G401 (cell line): ENCODE measurements around the gene RPS14. TPM values are rescaled to one million over a fixed set of nuclear protein-coding genes. Genes with fewer than 3 reads are reported as not detected.
"Not testable (repeated sequence)": the region's sequence is repeated elsewhere in the genome, so short reads cannot be mapped to it uniquely, and the experiment has no call there.

Experiments used
- DNase-seq: peaks from one replicate; pipeline ENCODE4 v3.0.0-alpha.2; 2015; ENCODE audit warnings: low spot score
- in situ Hi-C: cut with HindIII; loops from 2 replicates; pipeline ENCODE4 v1.10.0; 2016; ENCODE audit warnings: low sequenced_read_pairs, mixed read lengths
- total RNA-seq: library from RNA; depleted of rRNA; stranded (reverse); fragments of >200 nt; shearing (Covaris generic); gene quantifications from 2 replicates; pipeline ENCODE4 v1.2.3, GENCODE V29; 2014

Gene RPS14
- total RNA-seq, 1 experiment from 2014 or later: 3,973 TPM

DNA sequence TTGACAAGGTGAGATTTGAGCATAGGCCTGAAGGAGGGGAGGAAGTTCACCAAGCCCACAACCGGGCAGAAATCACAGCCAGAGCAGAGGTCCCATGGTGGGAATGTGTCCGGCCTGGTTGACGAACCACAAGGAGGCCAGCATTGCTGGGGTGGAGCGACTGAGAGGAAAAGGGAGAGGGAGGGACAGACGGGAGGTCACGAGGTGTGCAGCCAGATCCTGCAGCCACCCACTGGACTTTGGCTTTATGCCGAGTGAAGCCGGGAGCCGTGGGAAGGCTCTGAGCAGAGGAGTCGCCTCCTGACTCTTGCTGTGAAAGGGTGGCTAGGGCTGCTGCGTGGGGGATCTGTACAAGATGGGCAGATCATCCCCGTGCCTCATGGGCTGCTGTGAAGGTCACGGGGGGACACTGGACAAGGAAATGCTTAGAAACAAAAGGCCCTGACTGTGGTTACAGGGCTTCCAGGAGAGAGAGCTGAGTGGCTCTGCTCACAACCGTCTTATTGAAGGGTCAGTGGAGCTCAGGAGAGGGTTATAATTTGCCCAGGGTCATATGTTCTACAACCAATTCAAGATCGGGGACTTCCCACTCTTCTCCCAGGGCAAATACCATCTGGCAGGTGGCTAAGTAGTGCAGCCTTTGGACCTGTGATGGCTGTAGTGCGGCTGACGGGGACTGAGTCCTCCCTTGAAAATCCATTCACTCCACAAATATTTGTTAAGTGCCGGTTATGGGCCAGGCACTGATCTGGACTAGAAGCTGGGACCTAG, 21.2 kb downstream of the RPS14 start:
- in situ Hi-C loops: no loop called here
- DNase-seq: peak; percentile 49

DNA sequence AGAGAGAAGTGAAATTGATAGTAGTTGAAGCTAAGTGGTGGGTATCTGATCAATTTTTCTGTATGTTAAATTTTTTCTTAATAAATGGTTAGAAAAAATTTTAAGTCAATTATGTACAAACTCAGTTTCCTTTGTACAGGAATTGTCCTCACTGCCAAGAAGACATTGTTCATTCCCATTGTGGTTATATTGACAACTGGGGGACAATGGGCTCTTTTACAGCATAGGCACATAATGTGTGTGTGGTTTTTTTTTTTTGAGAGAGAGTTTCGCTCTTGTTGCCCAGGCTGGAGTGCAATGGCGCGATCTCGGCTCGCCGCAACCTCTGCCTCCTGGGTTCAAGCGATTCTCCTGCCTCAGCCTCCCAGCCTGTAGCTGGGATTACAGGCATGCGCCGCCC, 23.4 kb downstream of the RPS14 start:
- DNase-seq, in situ Hi-C loops: not testable (repeated sequence)

DNA sequence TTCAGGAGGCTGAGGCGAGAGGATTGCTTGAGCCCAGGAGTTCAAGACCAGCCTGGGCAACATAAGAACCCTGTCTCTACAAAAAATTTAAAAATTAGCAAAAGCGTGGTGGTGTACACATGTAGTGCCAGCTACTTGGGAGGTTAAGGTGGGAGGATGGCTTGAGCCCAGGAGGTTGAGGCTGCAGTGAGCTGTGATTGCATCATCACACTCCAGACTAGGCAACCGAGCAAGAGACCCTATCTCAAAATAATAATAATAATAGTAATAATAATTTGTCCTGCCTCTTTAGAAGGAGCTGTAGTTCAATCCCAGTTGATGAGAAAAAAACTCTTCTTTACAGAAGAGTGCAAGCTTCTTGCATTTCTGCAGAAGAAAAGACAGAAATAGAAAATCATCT, 26.8 kb downstream of the RPS14 start:
- in situ Hi-C loops: no loop called here
- DNase-seq: no peak

DNA sequence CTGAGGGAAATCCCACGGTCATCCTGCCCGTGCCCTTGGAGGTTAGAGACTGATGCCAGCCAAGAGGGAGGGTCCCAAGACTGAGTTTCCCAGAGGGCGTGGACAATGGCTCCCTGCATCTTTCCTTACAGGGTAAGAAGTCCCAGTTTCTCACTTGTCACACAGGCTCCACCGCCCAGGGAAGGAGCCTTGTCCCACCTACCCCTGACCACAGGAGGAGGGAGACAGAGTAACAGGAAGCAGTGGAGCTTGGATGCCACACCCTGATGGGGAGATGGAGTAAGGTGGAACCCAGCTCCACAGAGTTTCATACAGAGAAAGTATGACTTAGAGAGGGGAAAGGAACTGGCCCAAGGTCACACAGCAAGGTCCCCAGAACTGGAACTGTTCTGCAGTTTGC, 27.5 kb downstream of the RPS14 start:
- in situ Hi-C loops: no loop called here
- DNase-seq: no peak

DNA sequence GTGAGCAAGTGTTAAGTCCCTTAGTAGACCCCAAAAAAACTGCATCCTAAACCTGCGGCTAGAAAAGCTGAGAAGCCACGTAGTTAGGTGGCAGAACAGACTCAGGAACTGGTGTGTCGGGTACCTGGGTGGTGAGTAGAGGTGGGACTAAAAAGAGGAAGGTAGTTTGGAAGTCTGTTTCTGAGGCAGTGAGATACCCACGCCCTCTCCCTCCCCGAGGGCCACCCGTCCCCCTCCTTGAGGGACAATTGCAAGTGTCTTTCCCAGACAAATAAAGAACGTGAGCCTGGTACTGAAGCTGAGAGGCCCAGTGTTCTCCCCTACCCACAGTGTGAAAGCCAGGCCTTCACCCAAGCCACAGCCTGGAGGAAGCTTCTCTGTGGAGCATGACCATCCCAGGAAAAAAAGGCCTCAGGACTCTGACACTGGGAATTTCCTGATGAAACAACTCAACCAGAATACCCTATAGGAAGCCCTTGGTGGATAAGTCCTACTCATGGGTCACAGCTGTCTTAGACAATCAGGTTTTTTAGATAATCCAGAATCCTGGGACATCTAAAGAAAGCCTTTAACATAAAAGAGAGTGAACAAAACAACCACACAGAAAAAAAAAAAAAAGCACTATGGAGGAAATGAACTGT, 29.8 kb downstream of the RPS14 start:
- in situ Hi-C loops: no loop called here
- no peak for DNase-seq

DNA sequence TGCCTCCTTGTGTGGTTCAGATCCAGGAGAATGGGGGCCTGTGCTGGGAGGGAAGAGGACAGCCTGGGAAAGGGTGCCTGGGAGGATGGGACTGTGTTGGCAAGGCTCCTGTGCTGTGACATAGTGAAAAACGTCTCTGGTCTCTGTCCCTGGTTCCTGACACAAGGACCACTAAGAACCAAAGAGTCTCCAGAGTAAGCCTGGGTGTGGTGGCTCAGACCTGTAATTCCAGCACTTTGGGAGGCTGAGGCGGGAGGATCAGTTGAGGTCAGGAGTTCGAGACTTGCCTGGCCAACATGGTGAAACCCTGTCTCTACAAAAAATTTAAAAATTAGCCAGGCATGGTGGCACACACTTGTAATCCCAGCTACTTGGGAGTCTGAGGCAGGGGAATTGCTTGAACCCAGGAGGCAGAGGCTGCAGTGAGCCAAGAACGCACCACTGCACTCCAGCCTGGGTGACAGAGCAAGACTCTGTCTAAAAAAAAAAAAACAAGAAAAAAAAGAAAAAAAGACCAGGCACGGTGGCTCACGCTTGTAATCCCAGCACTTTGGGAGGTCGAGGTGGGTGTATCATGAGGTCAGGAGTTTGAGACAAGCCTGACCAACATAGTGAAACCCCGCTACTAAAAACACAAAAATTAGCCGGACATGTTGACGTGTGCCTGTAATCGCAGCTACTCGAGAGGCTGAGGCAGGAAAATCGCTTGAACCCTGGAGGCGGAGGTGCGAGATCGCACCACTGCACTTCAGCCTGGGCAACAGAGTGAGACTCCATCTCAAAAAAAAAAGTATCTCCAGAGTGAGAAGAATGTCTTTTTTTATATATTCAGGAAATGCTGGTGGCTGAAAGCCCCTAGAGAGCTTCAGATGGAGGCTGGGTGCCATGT, 35.4 kb downstream of the RPS14 start:
- DNase-seq, in situ Hi-C loops: not testable (repeated sequence)

DNA sequence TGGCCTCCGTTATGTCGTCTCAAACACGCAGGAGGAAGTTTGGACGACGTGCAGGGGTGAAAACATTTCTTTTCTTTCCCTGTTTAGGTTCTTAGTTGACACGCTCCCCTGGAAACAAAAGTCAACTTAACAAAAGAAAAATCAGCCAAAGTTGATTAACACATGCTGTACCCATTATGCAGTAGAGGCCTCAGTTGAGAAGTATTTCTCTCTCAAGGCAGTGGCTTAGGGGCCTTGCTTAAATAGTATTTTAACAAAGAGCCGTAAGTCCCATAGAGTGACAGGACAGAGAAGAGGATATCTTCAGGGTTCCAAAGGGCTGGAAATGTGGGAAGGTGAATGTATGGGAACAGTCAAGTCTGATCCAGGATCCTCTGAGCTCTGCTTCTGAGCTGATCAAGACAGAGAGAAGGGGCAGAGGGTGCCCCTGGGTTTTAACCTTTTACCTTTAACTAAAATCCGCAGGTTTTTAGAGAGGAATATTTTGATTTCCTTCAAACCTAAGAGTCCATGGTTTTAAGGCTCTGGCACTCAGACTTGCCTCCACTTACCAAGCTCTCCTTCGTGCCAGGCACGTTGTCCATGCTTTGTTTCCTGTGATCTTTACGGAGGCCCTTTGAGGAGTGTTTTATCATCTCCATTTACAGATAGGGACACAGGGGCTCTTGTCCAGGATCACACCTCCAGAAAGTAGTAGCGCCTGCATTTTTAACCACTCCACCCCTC, 36.2 kb downstream of the RPS14 start:
- in situ Hi-C loops: no loop called here
- DNase-seq: no peak

DNA sequence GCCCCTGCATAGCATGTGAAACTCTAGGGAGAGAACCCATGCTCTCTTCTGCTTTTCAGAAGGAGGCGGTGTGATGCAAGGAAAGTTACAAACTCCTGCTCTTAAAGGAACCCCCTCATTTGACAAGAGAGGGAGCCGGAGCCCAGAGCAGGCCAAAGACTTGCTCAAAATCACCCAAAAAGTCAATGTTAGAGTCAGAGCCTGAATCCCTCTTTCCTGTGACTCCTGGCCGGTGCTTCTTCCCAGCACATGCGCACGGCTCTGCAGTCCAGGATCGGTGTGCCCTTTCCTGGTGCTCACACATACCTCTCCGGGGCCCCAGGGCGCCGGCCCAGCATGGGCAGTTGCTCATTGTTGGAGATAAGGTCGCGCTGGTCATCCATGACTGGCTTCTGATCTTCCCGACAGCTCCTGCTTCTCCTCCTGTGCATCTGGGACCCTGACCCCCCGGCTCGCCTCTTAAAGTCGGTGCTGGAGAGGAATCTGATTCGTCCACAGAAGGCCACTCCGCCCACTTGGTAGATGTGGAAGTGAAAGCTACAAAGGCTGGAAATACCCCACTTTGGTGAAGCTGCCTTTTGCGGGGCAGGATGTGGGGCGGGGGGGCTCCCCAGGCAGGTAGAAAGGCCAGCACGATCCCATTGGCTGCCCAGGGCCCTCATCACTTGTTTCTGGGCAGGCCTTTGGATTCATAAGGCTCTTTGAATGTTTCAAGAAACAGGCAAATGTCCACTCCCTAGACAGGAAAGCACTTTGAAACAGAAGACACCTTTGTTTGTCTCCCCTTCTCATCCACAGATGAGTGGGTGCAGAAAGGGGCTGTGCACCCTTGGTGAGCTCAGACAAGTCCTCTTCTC, 37.0 kb downstream of the RPS14 start, which contains the start of gene CD74:
CD74 (minus strand) TSS at position 592 of the 857 bp plus-strand sequence; CDS start at position 431, 161 bp downstream.
- in situ Hi-C loops: no loop called here
- peak; percentile 58 for DNase-seq

DNA sequence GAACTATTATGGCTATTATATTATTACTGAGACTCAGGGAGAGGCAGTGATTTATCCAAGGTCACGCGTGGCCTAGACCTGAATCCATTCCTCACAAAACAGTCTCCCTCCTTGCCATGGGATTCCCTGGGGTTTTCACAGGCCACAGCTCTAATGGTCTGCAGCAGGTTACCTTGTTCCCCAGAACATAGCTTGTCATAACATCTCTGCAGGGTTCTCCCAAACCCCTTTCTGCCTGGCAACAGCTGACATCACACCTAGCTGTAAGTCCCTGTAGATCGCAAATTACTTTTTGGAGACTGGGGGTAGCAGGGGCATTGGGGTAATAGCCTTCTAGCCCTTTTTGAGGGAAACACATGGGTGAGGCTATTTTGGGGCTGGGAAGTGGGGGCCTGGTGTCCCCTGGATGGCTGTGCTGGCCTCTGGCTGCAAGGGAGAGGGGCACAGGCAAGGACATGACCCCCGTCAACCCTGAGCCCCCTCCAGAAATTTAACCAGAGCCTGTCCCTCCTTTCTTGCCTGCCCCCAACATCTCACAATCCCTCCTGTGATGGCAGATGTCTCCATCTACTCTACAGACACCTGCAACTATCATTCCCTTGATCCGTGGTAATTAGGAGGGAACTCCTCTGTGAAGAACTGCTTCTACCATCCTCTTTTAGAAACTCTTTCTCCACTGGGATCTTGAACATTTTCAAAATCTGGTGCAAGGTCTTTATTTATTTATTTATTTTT, 38.1 kb downstream of the RPS14 start:
- in situ Hi-C loops: no loop called here
- DNase-seq: peak; percentile 42

DNA sequence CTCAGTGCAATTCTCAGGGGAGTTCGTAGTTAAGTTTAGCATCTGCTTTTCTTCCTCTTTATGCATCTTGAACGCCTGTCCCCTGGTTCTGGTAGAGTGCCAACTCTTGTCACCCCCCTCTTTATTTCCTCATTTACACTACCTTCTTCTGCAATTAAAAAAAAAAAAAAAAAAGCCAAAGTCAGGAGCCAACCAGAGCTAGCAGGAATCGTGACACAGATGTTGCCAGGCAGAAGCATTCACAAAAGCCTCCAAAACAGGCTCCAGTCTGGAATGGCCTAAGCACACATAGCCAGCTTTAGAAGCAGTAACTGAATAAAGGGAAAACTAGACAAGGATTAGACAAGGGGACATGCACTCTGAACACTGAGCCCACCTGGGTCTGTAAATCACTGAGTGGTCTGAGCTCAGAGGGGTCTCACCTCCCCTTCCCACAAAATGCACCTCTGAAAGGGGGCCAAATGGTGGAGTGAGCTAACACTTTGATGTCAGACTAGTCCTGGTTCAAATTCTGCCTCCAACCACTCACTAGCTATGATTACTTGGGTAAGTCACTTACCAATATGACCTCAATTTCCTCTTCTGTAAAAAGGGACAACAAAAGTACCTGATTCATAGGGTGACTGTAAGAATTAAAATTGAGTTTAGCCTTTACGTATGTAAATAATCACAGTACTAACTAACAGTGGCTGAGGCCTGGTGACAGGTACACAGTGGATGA, 38.9 kb downstream of the RPS14 start:
- in situ Hi-C loops: no loop called here
- DNase-seq: peak; percentile 87

DNA sequence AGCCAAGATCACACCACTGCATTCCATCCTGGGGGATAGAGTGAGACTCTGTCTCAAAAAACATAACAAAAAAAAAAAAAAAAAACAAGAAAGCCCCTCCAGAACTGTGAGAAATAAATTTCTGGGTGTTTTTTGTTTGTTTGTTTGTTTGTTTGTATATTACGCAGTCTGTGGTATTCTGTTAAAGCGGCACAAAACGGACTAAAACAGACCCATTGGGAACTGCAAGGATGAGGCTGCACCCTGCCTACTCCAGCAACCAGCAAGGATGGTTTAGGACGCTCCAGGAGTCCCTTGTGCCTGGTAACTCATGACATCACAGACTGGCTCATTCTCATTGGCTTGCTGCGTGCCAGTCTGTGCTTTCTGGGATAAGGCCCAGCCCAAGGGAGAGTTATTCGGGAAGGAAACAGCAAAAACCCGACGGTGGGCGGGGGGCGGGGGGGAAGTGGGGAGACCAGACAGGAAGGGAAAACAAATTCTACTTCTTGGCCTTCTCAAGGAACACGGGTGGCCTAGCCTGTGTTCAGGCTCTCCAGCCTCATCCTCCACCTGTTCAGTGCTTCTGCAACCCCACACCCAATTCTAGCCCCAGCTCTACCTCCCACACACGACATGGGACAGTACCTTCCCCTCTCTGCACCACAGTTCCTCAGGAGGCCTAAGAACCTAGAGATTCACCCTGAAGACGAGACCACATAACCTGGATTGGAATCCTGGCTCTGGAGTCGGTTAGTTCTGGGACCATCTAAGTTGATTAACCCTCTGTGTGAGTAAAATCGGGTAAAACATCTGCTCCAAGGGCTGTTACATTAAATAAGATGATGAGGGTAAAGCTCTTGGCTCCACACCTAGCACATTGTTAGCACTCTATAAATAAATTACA, 39.7 kb downstream of the RPS14 start:
- in situ Hi-C loops: no loop called here
- DNase-seq: peak; percentile 96

DNA sequence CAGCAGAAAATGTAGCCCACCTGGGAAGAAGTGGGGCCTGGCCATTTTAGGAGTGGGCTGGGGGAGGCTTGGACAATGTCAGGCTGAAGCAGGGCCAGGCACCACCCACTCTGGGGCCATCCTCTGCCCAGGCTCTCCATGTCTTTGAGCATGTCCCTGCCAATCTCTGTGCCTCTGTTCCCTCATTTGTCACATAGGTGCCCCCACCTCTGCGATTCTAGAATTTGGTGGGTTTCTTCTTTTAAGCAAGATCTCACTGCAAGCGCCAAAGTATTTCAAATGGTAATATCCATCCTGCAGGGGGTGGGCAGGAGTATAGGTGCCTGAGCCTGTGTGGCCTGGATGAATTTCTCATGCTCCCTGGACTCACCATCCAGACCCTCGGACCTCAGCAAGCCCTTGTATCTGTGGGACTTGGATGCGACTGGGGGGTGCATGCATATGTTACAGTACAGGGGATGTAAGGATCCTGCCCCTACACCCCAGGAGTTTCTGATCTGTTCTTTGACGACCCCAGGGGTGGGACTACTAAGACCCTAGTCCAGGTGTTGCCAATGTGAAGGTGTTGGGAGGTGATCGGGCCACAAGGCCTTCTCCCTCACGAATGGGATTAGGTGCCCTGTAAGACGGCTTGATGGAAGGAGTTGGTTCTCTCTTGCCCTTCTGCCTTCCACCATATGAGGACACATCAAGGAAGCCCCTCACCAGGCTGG, 41.2 kb downstream of the RPS14 start:
- in situ Hi-C loops: no loop called here
- no peak for DNase-seq

DNA sequence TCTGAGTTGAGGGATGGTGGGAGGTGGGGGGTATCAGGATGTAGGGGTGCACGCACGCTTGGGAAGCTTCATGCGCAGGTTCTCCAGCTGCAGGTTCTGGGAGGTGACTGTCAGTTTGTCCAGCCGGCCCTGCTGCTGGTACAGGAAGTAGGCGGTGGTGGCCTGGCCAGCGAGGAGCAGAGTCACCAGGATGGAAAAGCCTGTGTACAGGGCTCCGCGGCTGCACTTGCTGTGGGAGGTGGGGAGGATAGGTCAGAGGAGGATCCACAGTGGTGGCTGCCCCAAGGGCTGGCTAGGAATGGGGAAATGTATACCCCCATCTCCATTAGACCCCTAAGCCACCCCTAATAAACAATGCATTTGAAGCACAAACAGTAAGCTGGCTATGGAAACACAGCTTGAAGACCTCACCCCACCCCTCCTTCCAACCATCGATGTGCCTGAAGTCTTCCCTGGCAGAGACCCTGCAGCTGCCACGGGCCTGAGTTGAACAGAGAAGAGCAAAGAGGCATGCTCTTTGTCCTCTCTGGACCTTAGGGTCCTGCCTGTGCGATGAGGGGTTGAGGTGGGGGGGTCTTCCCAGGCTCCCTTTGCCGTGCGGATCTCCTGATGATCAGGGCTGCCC, 42.3 kb downstream of the RPS14 start:
- no peak for DNase-seq
- in situ Hi-C loops: no loop called here

DNA sequence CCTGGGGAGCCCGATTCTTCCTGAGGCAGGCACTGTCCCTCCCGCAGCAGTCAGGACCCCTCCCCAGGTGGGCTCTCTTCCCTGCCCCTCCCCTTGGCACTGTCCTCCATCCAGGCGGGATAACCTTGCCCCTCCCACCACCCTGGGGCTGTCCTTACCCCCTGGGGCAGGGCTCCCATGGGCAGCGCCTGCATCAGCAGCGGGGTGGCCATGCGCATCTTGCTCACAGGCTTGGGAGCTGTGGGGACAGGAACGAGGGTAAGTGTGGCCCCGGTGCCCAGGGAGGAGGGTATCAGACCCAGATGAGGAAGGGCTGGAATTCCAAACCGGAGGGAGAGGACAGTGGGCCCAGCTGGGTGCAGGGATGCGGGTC, 42.8 kb downstream of the RPS14 start:
- DNase-seq: no peak
- in situ Hi-C loops: no loop called here

DNA sequence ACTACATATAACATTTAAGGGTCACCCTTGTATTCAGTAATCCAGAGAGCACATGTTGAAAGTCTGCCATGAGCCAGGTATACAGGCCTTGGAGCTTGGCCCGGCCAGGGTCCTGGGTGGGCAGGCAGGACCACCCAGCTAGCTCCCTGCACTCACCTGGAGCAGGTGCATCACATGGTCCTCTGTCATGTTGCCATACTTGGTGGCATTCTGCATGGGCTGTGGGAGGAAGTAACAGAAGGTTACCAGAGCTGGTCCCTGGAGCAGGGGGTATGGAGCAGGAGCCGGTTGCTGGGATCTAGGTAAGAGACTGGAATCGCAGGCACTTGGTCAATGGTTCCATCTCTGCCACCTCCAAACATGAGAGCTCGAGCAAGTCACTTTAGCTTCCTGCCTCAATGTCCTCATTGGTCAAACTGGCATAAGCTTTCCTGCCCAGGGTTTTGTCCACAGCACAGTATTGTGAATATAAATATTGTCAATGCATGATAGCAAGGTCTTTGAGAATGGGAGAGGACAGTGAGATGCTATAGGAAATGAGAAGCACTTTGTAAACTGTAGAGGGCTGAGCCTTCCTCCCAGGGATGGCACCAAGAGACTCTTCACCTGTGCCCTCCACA, 43.3 kb downstream of the RPS14 start:
- in situ Hi-C loops: no loop called here
- DNase-seq: no peak
